ENCODE measurements around the gene BTK.
"Not testable (repeated sequence)": the region's sequence is repeated elsewhere in the genome, so short reads cannot be mapped to it uniquely, and the experiment has no call there.

Gene BTK

DNA sequence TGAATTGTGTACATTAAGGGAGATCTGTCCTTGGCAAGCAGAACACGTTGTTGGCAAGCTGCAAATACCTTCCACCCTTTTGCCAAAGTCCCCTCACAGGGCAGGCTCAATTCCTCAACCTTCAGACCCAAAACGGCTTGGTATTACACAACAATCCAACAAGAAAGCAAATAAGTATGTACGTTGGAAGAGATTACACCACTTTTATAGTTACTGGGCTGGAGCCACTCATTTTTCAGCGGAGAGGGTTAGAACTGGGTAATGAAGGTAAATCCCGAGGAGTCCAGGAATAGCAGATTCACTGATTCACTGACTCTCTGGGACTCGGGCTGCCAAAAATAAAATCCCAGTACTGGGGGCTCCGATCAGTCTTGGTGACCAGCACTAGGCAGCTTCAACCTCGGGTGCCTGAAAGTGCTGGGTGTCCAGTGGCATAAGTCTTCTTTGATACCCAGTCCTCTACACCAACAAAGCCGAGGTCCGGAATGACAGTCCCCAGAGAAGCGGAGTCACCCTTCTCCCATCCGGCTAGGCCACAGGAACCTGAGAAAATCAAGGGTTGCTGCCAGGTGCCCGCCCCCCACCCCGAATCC lies 38.0 kb downstream of the BTK start:
- no peak for DNase-seq (ENCODE audit: extremely low read depth in 1 of 2, low read depth in 1 of 2)

DNA sequence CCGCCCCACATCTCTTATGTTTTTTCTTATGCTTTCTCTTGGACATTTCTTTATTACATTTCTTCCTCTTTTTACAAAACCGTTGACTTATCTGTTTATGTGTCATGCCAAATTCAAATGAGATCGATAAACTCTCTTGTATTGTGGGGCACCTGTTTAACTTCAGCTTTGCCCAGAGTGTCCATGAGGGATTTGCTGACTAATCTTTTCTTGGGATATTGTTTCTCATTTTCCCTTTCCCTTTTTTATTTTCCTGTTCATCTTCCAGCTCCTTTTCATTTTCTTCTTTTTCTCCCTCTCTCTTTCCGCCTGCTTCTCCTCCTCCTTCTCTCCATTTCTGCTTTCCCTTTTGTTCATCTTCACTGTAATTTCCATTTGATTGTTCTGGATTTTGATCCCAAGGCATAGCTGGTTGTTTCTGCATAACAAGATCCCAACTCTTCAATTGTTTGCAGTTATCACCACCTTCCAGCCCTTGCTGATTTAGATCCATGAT lies 48.2 kb downstream of the BTK start:
- DNase-seq (ENCODE audit: extremely low read depth in 1 of 2, low read depth in 1 of 2), result no peak

DNA sequence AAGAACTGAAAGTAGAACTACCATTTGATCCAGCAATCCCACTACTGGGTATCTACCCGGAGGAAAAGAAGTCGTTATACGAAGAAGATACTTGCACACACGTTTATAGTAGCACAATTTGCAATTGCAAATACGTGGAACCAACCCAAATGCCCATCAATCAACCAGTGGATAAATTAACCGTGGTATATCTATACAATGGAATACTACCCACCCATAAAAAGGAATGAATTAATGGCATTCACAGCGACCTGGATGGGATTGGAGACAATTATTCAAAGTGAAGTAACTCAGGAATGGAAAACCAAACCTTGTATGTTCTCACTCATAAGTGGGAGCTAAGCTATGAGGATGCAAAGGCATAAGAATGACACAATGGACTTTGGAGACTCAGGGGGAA lies 51.7 kb downstream of the BTK start:
- not testable (repeated sequence) for DNase-seq (ENCODE audit: extremely low read depth in 1 of 2, low read depth in 1 of 2)

DNA sequence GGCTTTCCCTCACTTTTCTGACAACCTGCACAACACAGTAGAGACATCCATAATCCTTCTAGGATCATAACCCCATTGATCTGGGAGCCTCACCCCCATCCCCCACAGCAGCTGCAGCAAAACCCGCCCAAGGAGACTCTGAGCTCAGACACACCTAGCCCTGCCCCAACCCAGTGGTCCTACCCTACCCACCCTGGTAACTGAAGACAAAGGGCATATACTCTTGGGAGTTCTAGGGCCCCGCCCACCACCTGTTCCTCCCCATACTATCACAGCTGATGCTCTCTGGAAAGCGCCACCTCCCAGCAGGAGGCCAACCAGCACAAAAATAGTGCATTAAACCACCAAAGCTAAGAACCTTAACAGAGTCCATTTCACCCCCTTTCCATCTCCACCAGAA lies 59.4 kb downstream of the BTK start:
- not testable (repeated sequence) for DNase-seq (ENCODE audit: extremely low read depth in 1 of 2, low read depth in 1 of 2)

DNA sequence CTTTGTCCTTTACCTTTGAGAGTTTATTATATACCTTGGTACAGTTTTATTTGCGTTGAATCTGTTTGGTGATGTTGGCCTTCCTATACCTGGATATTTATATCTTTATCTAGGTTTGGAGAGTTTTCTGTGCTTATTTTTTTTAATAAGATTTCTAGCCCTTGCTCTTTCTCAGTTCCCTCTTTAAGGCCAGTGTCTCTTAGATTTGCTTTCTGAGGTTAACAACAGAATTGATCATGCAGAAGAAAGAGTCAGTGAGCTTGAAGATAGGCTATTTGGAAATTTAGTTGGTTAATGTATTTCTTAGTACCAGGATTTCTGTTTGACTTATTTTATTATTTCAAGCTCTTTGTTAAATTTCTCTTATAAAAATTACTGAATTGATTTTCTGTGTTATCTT lies 82.2 kb downstream of the BTK start:
- no peak for DNase-seq (ENCODE audit: extremely low read depth in 1 of 2, low read depth in 1 of 2)
